ENCODE results near the gene C11orf91. TPM values are rescaled to one million over a fixed set of nuclear protein-coding genes. Genes with fewer than 3 reads are reported as not detected.

C11orf91 gene
- total RNA-seq, 2 experiments from 2014 or later, result not detected

Other genes with a start within 250 kb of the C11orf91 start
- gene CD59, start 35.6 kb upstream of the C11orf91 start, total RNA-seq, result 100 to 1,000 TPM; 153 to 158 TPM
- gene FBXO3, start 73.7 kb upstream of the C11orf91 start, total RNA-seq, result 10 to 100 TPM; 26.9 to 30.9 TPM
- not detected for gene LMO2, start 191.2 kb upstream of the C11orf91 start, total RNA-seq

Data from activated CD4-positive, alpha-beta memory T cell treated with anti-CD3 and anti-CD28 coated beads, Interleukin-2, amount 10 ng/mL, durations not matched to agents 7 days and 5 days (primary cell).